SK-N-SH (cell line): ENCODE data around the gene NADK.
"Not testable (repeated sequence)": the region's sequence is repeated elsewhere in the genome, so short reads cannot be mapped to it uniquely, and the experiment has no call there.

Source experiments
- CHD2 ChIP-seq: fragments of 150-350 bp; IDR thresholded peaks from 2 replicates; pipeline ENCODE4 v1.6.1; 2018; ENCODE audit warnings: low read length; ENCODE audit not compliant: partially characterized antibody
- EP300 ChIP-seq, 2 experiments: IDR thresholded peaks; 2 replicates each; pipeline versions ENCODE4 v1.4.0 to v1.6.1; 2012; ENCODE audit warnings: borderline replicate concordance in 1 of 2, low read depth in 1 of 2, low read length in 1 of 2
- GABPA ChIP-seq: IDR thresholded peaks from 2 replicates; pipeline ENCODE4 v1.4.0; 2012; ENCODE audit warnings: low read depth, mild to moderate bottlenecking
- JUND ChIP-seq: IDR thresholded peaks from 2 replicates; pipeline ENCODE4 v1.4.0; 2012
- POLR2AphosphoS5 ChIP-seq: IDR thresholded peaks from 2 replicates; pipeline ENCODE4 v1.6.1; 2012; ENCODE audit warnings: low read depth, low read length
- REST ChIP-seq: IDR thresholded peaks from 2 replicates; pipeline ENCODE4 v1.6.1; 2012; ENCODE audit warnings: mild to moderate bottlenecking, low read depth, low read length, moderate library complexity
- SIN3A ChIP-seq: IDR thresholded peaks from 2 replicates; pipeline ENCODE4 v1.6.1; 2012; ENCODE audit warnings: low read depth, mild to moderate bottlenecking, low read length, moderate library complexity, borderline replicate concordance
- TAF1 ChIP-seq: IDR thresholded peaks from 2 replicates; pipeline ENCODE4 v1.6.1; 2012; ENCODE audit warnings: low read depth, mild to moderate bottlenecking, low read length, moderate library complexity, borderline replicate concordance
- YY1 ChIP-seq: IDR thresholded peaks from 2 replicates; pipeline ENCODE4 v1.4.0; 2012; ENCODE audit warnings: low read depth, mild to moderate bottlenecking
- TF ChIP-seq, protein P1 (sequence below): fragments of 200-600 bp; sonication (generic); IDR thresholded peaks from 2 replicates; pipeline ENCODE4 v1.6.1; 2017; ENCODE audit warnings: antibody characterized with exemption, mild to moderate bottlenecking, moderate library complexity

DNA sequence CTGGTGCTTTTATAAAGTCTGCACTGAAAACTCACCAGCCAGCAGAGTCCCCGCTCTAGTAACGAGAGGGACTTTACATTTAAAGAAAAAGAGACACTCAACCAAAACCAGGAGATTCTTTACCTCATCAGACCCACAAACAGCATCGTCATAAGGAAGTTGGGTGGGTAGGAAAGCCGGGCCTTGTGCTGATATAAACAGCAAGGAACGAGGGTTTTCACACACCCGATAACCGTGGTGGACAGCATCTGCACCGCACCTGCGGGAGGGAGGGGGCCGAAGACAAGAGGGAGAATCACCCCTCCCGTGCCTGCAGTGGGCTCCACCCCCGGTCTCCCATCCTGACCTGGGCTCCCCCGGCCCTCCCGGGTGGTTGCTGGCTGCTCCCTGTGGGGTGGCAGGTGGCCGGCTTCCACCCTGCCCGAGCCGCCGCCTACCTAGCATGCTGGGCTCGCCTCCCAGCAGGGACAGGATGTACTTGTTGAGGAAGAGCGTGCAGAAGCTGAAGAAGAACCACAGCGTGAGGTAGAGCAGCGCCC, 39.4 kb downstream of the NADK start:
- not testable (repeated sequence) for TF ChIP-seq GABPA; EP300 (IDR thresholded peaks at IDR 0.05; ENCODE audit: borderline replicate concordance in 1 of 2, low read depth in 1 of 2, low read length in 1 of 2); SIN3A; CHD2; YY1; JUND; TAF1; REST; POLR2AphosphoS5
- TF ChIP-seq, protein P1, sequence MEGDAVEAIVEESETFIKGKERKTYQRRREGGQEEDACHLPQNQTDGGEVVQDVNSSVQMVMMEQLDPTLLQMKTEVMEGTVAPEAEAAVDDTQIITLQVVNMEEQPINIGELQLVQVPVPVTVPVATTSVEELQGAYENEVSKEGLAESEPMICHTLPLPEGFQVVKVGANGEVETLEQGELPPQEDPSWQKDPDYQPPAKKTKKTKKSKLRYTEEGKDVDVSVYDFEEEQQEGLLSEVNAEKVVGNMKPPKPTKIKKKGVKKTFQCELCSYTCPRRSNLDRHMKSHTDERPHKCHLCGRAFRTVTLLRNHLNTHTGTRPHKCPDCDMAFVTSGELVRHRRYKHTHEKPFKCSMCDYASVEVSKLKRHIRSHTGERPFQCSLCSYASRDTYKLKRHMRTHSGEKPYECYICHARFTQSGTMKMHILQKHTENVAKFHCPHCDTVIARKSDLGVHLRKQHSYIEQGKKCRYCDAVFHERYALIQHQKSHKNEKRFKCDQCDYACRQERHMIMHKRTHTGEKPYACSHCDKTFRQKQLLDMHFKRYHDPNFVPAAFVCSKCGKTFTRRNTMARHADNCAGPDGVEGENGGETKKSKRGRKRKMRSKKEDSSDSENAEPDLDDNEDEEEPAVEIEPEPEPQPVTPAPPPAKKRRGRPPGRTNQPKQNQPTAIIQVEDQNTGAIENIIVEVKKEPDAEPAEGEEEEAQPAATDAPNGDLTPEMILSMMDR, result not testable (repeated sequence)
